ENCODE results near the gene SEC23IP.
"Not testable (repeated sequence)": the region's sequence is repeated elsewhere in the genome, so short reads cannot be mapped to it uniquely, and the experiment has no call there.

SEC23IP gene

GRCh38 chr10:119903946-119904666, 11.6 kb downstream of the SEC23IP start:
- no peak for TF ChIP-seq CTCF (IDR thresholded peaks at IDR 0.05; ENCODE audit: insufficient read depth, low read depth, low read length, missing control alignments)
- H3K4me3 ChIP-seq (ENCODE audit: low read depth, low read length): no peak overlapping the region
- no peak for DNase-seq (ENCODE audit: low read depth)

- DNase-seq (ENCODE audit: low read depth); H3K4me3 ChIP-seq (ENCODE audit: low read depth, low read length): not testable (repeated sequence)
Measured at GRCh38 chr10:119907695-119908094, 15.2 kb downstream of the SEC23IP start.

GRCh38 chr10:119908166-119908565, 15.6 kb downstream of the SEC23IP start:
- no peak for DNase-seq (ENCODE audit: low read depth)
- no peak overlapping the region for H3K4me3 ChIP-seq (ENCODE audit: low read depth, low read length)
- no peak for TF ChIP-seq CTCF (IDR thresholded peaks at IDR 0.05; ENCODE audit: insufficient read depth, low read depth, low read length, missing control alignments)

- no peak for TF ChIP-seq CTCF (IDR thresholded peaks at IDR 0.05; ENCODE audit: insufficient read depth, low read depth, low read length, missing control alignments)
- no peak for DNase-seq (ENCODE audit: low read depth)
- H3K4me3 ChIP-seq (ENCODE audit: low read depth, low read length): no peak overlapping the region
Measured at GRCh38 chr10:119910689-119911088, 18.2 kb downstream of the SEC23IP start.

- no peak overlapping the region for H3K4me3 ChIP-seq (ENCODE audit: low read depth, low read length)
- no peak for TF ChIP-seq CTCF (IDR thresholded peaks at IDR 0.05; ENCODE audit: insufficient read depth, low read depth, low read length, missing control alignments)
- DNase-seq (ENCODE audit: low read depth): no peak
Measured at GRCh38 chr10:119917777-119918176, 25.2 kb downstream of the SEC23IP start.

- DNase-seq (ENCODE audit: low read depth): no peak
Measured at GRCh38 chr10:119919271-119919670, 26.7 kb downstream of the SEC23IP start.

GRCh38 chr10:119919826-119920225, 27.3 kb downstream of the SEC23IP start:
- peak; percentile 31 for DNase-seq (ENCODE audit: low read depth)
- H3K4me3 ChIP-seq (ENCODE audit: low read depth, low read length): no peak overlapping the region
- no peak for TF ChIP-seq CTCF (IDR thresholded peaks at IDR 0.05; ENCODE audit: insufficient read depth, low read depth, low read length, missing control alignments)

More at GRCh38 chr10:119919271-119919670, 26.7 kb downstream of the SEC23IP start:
- no peak overlapping the region for H3K4me3 ChIP-seq (ENCODE audit: low read depth, low read length)
- TF ChIP-seq CTCF (IDR thresholded peaks at IDR 0.05; ENCODE audit: insufficient read depth, low read depth, low read length, missing control alignments): no peak

Measured in GM12865 (cell line).